ENCODE measurements around the gene MFGE8.

The MFGE8 gene

GRCh38 chr15:88872106-88872505 is 41.1 kb downstream of the MFGE8 start:
- DNase-seq (ENCODE audit: low spot score): no peak

GRCh38 chr15:88871313-88871712 is 41.9 kb downstream of the MFGE8 start:
- no peak for DNase-seq (ENCODE audit: low spot score)

GRCh38 chr15:88866295-88866881 is 46.8 kb downstream of the MFGE8 start:
- DNase-seq (ENCODE audit: low spot score): no peak

GRCh38 chr15:88865498-88866099 is 47.6 kb downstream of the MFGE8 start:
- no peak for DNase-seq (ENCODE audit: low spot score)

GRCh38 chr15:88864861-88865497 is 48.2 kb downstream of the MFGE8 start:
- no peak for DNase-seq (ENCODE audit: low spot score)

- DNase-seq (ENCODE audit: low spot score): no peak
Observed at GRCh38 chr15:88863412-88863811, 49.8 kb downstream of the MFGE8 start.

- no peak for DNase-seq (ENCODE audit: low spot score)
Observed at GRCh38 chr15:88860212-88860611, 53.0 kb downstream of the MFGE8 start.

GRCh38 chr15:88859550-88859949 is 53.6 kb downstream of the MFGE8 start:
- no peak for DNase-seq (ENCODE audit: low spot score)

GRCh38 chr15:88858934-88859333 is 54.2 kb downstream of the MFGE8 start:
- no peak for DNase-seq (ENCODE audit: low spot score)

GRCh38 chr15:88852476-88852875 is 60.7 kb downstream of the MFGE8 start:
- DNase-seq (ENCODE audit: low spot score): no peak

- no peak for DNase-seq (ENCODE audit: low spot score)
Observed at GRCh38 chr15:88849376-88850072, 63.7 kb downstream of the MFGE8 start.
